BJ (cell line): ENCODE results near the gene DRAM1. TPM values are rescaled to one million over a fixed set of nuclear protein-coding genes. Genes with fewer than 3 reads are reported as not detected.
A peak's percentile ranks its signal among the peaks of the same experiment; 100 is the strongest.

Experiments
- CTCF ChIA-PET: fragments of 350-600 bp; formaldehyde crosslinking; extraction: SDS; loops from one replicate; lab custom pipeline; 2021; ENCODE audit warnings: antibody characterized with exemption, inconsistent platforms; lab: Yijun Ruan, JAX
- POLR2A ChIA-PET: fragments of 300-600 bp; sonication (Branson Sonifier 250); formaldehyde crosslinking; extraction: SDS; loops from one replicate; lab custom pipeline; 2021; ENCODE audit warnings: antibody characterized with exemption; lab: Charles Lee
- DNase-seq: peaks from one replicate; pipeline ENCODE4 v3.0.0-alpha.2; 2011; ENCODE audit warnings: low read depth
- H3K27me3 ChIP-seq: 2 replicates; pipeline ENCODE4 v1.6.0; 2011; ENCODE audit warnings: low read length; ENCODE audit not compliant: control insufficient read depth, insufficient read depth
- H3K36me3 ChIP-seq: 2 replicates; pipeline ENCODE4 v1.5.1; 2011; ENCODE audit warnings: low read length; ENCODE audit not compliant: control insufficient read depth, insufficient read depth
- H3K4me3 ChIP-seq: 2 replicates; pipeline ENCODE4 v1.5.1; 2011; ENCODE audit warnings: low read depth, mild to moderate bottlenecking, control low read depth, low read length
- polyA plus RNA-seq: library from polyadenylated mRNA; depleted of rRNA; stranded (reverse); fragments of >200 nt; gene quantifications from 2 replicates; pipeline ENCODE4 v1.2.3, GENCODE V29; 2011
- TF ChIP-seq, protein P1 (sequence below): IDR thresholded peaks from 2 replicates; pipeline ENCODE4 v1.5.1; 2011; ENCODE audit warnings: low read depth, mild to moderate bottlenecking, control low read depth, inconsistent platforms, low read length, moderate library complexity; ENCODE audit not compliant: insufficient read depth

The DRAM1 gene
- polyA plus RNA-seq, 1 experiment, result 99.4 TPM

DNA sequence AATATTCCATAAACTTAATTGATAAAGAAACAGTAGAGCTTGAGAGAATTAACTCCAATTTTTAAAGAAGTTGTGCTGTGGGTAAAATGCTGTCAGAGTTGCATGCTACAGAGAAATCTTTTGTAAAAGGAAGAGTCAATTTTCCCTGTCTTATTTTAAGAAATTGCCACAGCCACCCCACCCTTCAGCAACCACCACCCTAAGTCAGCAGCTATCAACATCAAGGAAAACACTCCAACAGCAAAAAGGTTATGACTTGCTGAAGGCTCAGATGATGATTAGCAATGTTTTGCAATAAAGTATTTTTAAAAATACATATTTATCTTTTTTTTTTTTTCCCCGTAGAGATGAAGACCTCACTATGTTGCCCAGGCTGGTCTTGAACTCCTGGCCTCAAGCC lies 6.5 kb upstream of the DRAM1 start:
- no peaks in the 10 kb centered on the region for H3K27me3 ChIP-seq
- H3K4me3 ChIP-seq, result no peak overlapping the region
- TF ChIP-seq, protein P1, sequence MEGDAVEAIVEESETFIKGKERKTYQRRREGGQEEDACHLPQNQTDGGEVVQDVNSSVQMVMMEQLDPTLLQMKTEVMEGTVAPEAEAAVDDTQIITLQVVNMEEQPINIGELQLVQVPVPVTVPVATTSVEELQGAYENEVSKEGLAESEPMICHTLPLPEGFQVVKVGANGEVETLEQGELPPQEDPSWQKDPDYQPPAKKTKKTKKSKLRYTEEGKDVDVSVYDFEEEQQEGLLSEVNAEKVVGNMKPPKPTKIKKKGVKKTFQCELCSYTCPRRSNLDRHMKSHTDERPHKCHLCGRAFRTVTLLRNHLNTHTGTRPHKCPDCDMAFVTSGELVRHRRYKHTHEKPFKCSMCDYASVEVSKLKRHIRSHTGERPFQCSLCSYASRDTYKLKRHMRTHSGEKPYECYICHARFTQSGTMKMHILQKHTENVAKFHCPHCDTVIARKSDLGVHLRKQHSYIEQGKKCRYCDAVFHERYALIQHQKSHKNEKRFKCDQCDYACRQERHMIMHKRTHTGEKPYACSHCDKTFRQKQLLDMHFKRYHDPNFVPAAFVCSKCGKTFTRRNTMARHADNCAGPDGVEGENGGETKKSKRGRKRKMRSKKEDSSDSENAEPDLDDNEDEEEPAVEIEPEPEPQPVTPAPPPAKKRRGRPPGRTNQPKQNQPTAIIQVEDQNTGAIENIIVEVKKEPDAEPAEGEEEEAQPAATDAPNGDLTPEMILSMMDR, result no peak
- no peak for DNase-seq
- H3K36me3 ChIP-seq, result no peaks in the 10 kb centered on the region
- POLR2A ChIA-PET, result interaction anchor here (0.6 kb wide), 1 partner anchor 172 kb away, joined by 4 read pairs; no protein-coding TSS in a partner anchor
- CTCF ChIA-PET, result interaction anchor here (0.6 kb wide), 1 partner anchor 60 kb away, joined by 3 read pairs; no protein-coding TSS in a partner anchor

DNA sequence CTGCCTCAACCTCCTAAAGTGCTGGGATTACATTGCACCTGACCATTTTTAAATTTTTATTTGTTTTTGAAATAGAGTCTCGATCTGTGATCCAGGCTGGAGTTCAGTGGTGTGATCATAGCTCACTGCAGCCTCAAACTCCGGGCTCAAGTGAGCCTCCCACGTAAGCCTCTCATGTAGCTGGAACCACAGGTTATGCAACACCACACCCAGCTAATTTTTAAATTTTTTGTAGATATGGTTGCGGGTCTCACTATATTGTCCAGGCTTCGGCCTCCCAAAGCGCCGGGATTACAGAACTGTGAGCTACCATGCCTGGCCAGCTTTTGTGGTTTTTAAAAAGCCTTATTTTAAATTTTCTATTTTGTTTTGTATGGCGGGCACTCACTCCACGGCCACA lies 2.2 kb upstream of the DRAM1 start:
- ChIA-PET CTCF (interaction anchor here (1.2 to 1.6 kb wide), 3 partner anchors 8 to 12 kb away, joined by 3 to 4 read pairs (median 3); no protein-coding TSS in a partner anchor), POLR2A (no interaction called here)
- TF ChIP-seq, protein P1, result no peak
- DNase-seq, result no peak
- Histone ChIP-seq H3K4me3 (no peak overlapping the region), H3K36me3 (no peaks in the 10 kb centered on the region), H3K27me3 (no peaks in the 10 kb centered on the region)

DNA sequence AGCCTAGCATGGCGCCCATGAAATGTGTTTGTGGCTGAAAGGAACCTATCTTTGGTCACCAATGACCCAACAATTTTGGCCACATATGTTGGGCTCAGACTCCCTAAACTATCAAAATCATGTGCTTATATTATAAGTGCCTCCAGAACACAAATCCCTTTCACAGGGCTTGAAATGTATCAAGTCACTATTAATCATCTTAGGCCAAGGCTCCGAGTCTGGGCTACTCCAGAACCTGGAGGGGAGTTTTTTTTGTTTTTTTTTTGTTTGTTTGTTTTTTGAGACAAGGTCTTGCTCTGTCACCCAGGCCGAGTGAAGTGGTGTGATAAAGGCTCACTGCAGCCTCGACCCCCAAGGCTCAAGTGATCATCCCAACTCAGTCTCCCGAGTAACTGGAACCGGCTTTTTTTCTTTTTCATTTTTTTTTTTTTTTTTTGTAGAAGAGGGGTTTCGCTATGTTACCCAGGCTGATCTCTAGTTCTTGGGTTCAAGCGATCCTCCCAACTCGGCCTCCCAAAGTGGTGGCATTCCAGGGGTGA lies 989 bp upstream of the DRAM1 start:
- TF ChIP-seq, protein P1, result no peak
- H3K36me3 ChIP-seq, result peaks cover 5% of the 10 kb centered on the region; the same call in 1 of the 2 replicates
- H3K4me3 ChIP-seq, result peak overlapping the region; percentile 89
- H3K27me3 ChIP-seq, result no peaks in the 10 kb centered on the region
- ChIA-PET POLR2A (no interaction called here), CTCF (no interaction called here)
- no peak for DNase-seq

DNA sequence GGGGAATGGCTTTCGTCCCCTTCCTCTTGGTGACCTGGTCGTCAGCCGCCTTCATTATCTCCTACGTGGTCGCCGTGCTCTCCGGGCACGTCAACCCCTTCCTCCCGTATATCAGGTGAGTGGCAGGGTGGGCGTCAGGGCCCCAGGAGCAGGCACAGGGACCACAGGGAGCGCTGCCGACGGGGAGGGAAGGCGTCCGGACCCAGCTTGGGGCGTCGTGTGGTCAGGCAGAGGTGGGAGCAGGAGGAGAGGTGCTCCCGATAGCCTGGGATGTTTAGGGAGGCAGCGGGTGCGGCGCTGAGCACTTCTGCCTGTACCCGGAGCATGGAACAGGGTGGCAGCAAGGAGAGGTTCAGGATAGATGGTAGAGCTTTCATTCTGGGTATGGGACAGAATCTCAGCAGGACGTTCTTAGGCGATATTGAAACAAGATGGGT lies 444 bp downstream of the DRAM1 start:
- Histone ChIP-seq H3K4me3 (peak overlapping the region; percentile 89), H3K27me3 (no peaks in the 10 kb centered on the region), H3K36me3 (peaks cover 5% of the 10 kb centered on the region; the same call in 1 of the 2 replicates)
- POLR2A ChIA-PET, result no interaction called here
- TF ChIP-seq, protein P1, result no peak
- CTCF ChIA-PET, result interaction anchor here (2.0 kb wide), 1 partner anchor 38 kb away, joined by 5 read pairs; no protein-coding TSS in a partner anchor
- no peak for DNase-seq

DNA sequence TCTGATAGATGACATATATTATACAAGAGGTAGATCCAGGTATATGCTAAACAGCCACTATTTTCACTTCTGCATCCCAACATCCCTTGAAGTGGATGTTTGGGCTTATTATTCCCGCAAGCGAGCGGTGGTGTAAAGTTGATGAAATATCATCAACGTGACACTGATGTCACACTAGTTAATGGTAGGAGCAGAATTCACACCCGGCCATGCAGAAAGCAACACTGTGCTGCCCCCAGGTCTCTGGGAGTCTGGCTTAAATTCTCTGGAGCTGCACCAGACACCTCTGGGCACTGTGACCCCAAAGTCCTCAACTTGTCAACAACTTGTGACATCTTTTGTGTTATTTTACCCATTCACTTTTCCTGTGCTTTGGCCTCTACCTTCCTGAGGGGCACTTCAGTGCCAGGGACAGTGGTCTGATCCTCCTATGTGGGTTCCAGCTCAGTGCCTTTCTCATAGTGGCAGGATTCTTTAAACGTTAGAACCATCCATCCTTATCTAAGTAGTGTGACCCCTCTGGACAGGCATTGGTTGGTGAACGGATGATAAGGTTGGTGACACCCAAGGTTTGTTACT lies 952 bp downstream of the DRAM1 start:
- CTCF ChIA-PET, result interaction anchor here (2.0 kb wide), 1 partner anchor 38 kb away, joined by 5 read pairs; no protein-coding TSS in a partner anchor
- no peak for DNase-seq
- peak overlapping the region; percentile 89 for H3K4me3 ChIP-seq
- TF ChIP-seq, protein P1, result no peak
- H3K36me3 ChIP-seq, result peaks cover 5% of the 10 kb centered on the region; the same call in 1 of the 2 replicates
- POLR2A ChIA-PET, result interaction anchor here (0.5 kb wide), 1 partner anchor 30 kb away, joined by 8 read pairs; no protein-coding TSS in a partner anchor
- H3K27me3 ChIP-seq, result no peaks in the 10 kb centered on the region
